Stimulated activated CD4-positive, alpha-beta T cell treated with anti-CD3 and anti-CD28 coated beads, Interleukin-15, amount 100 ng/mL, for 1 hour (primary cell): Measurements from ENCODE around the gene ATP2B3.
"Not testable (repeated sequence)": the region's sequence is repeated elsewhere in the genome, so short reads cannot be mapped to it uniquely, and the experiment has no call there.

ENCODE experiments used
- DNase-seq, 2 donors: peaks; one replicate each; pipeline ENCODE4 v3.0.0-alpha.2; 2020; ENCODE audit warnings: low read depth in 1 of 2, low spot score in 1 of 2

ATP2B3 gene

GRCh38 chrX:153592091-153592833 is 74.8 kb downstream of the ATP2B3 start:
- no peak for DNase-seq

GRCh38 chrX:153592966-153593688 is 75.7 kb downstream of the ATP2B3 start:
- no peak for DNase-seq

GRCh38 chrX:153593811-153594500 is 76.5 kb downstream of the ATP2B3 start:
- DNase-seq, result no peak

- no peak for DNase-seq
Measured at GRCh38 chrX:153595387-153595786, 77.9 kb downstream of the ATP2B3 start.

GRCh38 chrX:153595859-153596857 is 78.7 kb downstream of the ATP2B3 start:
- no peak for DNase-seq

- DNase-seq, result no peak
Measured at GRCh38 chrX:153596981-153597750, 79.7 kb downstream of the ATP2B3 start.

GRCh38 chrX:153598541-153599191 is 81.2 kb downstream of the ATP2B3 start, which contains the start of gene CCNQ:
TSS of gene CCNQ (minus strand) at chrX:153599139. CDS start at chrX:153599073, 66 bp downstream.
- peak in 1 of 2 donors; percentile 6 for DNase-seq

- DNase-seq, result peak; percentile 73 to 79
Measured at GRCh38 chrX:153599192-153600031, 82.0 kb downstream of the ATP2B3 start.

- DNase-seq, result no peak
Measured at GRCh38 chrX:153600032-153600373, 82.6 kb downstream of the ATP2B3 start.

GRCh38 chrX:153600921-153601320 is 83.5 kb downstream of the ATP2B3 start:
- no peak for DNase-seq

- DNase-seq, result no peak
Measured at GRCh38 chrX:153601511-153602110, 84.2 kb downstream of the ATP2B3 start.

GRCh38 chrX:153602601-153603000 is 85.2 kb downstream of the ATP2B3 start:
- DNase-seq, result no peak

- no peak for DNase-seq
Measured at GRCh38 chrX:153603131-153603656, 85.8 kb downstream of the ATP2B3 start.

- not testable (repeated sequence) for DNase-seq
Measured at GRCh38 chrX:153604666-153605380, 87.4 kb downstream of the ATP2B3 start.

GRCh38 chrX:153606503-153606902 is 89.1 kb downstream of the ATP2B3 start:
- no peak for DNase-seq

GRCh38 chrX:153608376-153608775 is 90.9 kb downstream of the ATP2B3 start:
- DNase-seq, result no peak

GRCh38 chrX:153608806-153609205 is 91.4 kb downstream of the ATP2B3 start:
- no peak for DNase-seq
